GM18526 (cell line): ENCODE data around the gene TAF11L6.
"Not testable (repeated sequence)": the region's sequence is repeated elsewhere in the genome, so short reads cannot be mapped to it uniquely, and the experiment has no call there.

Experiments
- POLR2A ChIP-seq: IDR thresholded peaks from 3 replicates; pipeline ENCODE4 v1.6.1; 2011; ENCODE audit not compliant: insufficient read length; ENCODE audit errors: extremely low read depth

TAF11L6 gene

DNA sequence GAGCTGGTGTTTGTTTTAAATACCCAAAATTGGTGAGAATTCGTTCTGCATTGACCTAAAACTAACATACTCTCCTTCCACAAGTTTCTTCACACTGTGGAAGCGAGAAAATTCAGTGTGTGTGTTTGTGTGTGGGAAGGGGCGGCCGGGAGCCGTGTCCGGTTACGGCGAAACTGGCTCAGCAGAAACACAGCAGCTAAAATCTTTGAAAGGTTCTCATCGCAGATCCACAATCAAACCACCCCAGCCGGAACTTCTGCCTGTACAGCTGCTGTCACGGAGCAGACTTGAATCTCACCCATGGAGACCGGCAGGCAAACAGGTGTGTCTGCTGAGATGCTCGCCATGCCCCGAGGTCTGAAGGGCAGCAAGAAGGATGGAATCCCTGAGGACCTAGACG lies at the start of gene TAF11L6:
Gene TAF11L6, plus strand, starts transcription at position 301 of the 400 bp plus-strand sequence.
- TF ChIP-seq POLR2A, result not testable (repeated sequence)

DNA sequence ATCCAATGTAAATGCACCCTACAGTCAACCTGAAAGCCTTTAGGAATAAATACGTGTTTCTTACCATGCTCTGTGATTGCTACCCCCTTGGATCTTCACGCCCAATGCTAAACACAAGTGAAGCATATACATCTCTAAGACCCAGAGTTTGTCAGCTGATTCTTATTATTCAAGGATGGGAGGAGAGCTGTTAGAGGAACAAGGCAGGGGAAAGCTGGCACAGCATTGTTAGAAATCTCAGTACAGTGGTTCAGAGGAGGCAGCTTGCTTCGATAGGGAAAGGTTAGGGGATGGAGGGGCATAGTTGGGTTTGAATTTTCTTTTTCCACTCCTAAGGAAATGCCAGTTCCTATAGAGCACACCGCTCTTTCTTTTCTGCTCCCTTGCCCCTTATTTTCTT lies 47.1 kb upstream of the TAF11L6 start:
- no peak for TF ChIP-seq POLR2A

DNA sequence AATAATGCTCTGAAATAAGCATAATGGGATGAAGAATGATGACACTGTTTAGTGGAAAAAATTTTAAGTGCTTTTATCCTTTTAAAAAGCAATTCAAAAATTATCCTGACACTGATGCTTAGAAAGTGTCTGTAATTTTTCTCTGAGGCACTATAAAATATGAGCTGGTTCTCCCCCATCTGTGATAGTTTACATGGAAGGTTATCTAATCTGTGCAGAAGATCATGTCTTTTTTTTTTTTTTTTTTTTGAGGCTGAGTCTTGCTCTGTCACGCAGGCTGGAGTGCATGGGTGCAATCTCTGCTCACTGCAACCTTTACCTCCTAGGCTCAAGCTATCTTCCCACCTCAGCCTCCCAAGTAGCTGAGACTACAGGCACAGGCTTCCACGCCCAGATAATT lies 45.7 kb upstream of the TAF11L6 start:
- no peak for TF ChIP-seq POLR2A

DNA sequence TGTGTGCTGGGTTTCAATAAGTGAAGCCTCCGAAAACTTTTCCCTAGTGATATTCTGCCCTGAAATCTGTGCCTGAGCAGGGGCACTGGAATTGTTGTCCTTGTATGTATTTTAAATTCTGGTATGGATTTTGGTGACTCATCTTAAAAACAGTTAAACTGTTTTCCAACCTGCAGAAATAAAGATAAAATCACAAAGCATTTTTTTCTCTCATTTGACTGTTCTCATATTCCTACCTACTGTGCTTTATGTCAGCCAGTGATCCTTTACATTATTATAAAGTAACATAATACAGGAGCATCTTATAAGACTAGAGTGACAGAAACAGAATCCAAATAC lies 41.3 kb upstream of the TAF11L6 start:
- TF ChIP-seq POLR2A, result no peak

DNA sequence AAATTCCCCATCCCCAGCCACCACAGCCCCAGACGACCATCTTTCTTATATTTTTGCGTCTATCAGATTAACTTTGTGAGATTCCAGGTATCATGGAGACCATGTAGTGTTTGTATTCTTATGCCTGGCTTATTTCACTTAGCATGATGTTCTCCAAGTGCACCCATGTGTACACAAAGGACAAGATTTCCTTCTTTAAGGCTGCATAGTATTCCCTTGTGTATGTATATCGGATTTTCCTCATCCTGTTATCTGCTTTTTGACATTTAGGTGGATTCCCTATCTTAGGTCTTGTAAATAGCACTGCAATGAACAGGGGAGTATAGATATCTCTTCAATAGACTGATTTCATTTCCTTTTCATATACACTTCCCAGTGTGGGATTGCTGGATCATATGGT lies 35.7 kb upstream of the TAF11L6 start:
- no peak for TF ChIP-seq POLR2A

DNA sequence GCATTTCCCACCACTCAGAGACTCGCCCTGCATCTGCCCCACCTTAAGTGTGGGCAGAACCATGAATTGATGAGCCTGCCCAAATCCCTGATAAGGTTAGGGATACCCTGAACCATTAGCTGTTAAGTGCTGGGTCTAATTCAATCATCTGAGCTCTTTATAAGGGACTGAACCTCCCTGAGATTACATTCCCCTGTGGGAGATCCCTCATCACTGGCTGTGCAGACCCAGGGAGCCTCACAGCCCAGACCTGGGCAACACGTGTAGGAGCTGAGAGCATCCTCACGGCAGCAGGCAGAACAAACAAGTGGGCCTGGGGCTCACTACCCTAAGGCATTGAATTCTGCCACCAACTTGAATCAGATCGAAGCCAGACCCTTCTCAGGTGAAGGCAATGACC lies 31.0 kb upstream of the TAF11L6 start:
- TF ChIP-seq POLR2A, result no peak

DNA sequence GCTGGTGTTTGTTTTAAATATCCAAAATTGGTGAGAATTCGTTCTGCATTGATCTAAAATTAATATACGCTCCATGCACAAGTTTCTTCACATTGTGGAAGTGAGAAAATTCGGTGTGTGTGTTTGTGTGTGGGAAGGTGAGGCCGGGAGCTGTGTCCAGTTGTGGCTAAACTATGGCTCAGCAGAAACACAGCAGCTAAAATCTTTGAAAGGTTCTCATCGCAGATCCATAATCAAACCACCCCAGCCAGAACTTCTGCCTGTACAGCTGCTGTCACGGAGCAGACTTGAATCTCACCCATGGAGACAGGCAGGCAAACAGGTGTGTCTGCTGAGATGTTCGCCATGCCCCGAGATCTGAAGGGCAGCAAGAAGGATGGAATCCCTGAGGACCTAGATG lies 30.5 kb upstream of the TAF11L6 start, which contains the start of gene TAF11L2:
Gene TAF11L2, plus strand, starts transcription at position 301 of the 400 bp plus-strand sequence.
- TF ChIP-seq POLR2A, result not testable (repeated sequence)

DNA sequence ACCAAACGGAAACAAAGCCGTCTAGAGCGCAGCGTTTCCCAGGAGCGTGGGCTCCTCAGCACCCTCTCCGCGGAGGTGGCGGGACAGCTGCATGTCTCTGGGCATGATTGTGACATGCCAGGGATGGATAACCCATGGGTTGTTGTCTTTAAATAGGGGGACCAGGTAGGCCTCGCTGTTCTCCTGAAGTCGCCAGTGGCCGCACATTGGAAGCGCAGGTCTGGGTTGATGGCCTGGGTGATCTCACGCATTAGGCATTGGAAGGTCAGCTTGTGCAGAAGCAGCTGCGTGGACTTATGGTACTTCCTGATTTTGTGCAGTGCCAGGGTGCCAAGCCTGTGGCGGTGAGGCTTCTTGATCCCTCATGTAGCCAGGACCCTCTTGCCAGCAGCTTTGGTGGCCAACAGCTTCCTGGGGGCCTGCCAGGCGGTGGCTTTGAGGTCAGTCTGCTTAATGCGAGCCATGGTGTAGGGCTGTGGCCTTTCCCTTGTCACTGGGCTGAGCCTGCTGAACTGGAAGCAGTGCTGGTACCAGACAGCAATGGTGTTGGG lies 16.6 kb upstream of the TAF11L6 start:
- no peak for TF ChIP-seq POLR2A

DNA sequence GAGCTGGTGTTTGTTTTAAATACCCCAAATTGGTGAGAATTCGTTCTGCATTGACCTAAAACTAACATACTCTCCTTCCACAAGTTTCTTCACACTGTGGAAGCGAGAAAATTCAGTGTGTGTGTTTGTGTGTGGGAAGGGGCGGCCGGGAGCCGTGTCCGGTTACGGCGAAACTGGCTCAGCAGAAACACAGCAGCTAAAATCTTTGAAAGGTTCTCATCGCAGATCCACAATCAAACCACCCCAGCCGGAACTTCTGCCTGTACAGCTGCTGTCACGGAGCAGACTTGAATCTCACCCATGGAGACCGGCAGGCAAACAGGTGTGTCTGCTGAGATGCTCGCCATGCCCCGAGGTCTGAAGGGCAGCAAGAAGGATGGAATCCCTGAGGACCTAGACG lies 10.4 kb upstream of the TAF11L6 start, which contains the start of gene TAF11L3:
Gene TAF11L3, plus strand, starts transcription at position 301 of the 400 bp plus-strand sequence.
- TF ChIP-seq POLR2A, result not testable (repeated sequence)

DNA sequence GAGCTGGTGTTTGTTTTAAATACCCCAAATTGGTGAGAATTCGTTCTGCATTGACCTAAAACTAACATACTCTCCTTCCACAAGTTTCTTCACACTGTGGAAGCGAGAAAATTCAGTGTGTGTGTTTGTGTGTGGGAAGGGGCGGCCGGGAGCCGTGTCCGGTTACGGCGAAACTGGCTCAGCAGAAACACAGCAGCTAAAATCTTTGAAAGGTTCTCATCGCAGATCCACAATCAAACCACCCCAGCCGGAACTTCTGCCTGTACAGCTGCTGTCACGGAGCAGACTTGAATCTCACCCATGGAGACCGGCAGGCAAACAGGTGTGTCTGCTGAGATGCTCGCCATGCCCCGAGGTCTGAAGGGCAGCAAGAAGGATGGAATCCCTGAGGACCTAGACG lies 7.0 kb upstream of the TAF11L6 start, which contains the start of gene TAF11L4:
Gene TAF11L4, plus strand, starts transcription at position 301 of the 400 bp plus-strand sequence.
- not testable (repeated sequence) for TF ChIP-seq POLR2A

DNA sequence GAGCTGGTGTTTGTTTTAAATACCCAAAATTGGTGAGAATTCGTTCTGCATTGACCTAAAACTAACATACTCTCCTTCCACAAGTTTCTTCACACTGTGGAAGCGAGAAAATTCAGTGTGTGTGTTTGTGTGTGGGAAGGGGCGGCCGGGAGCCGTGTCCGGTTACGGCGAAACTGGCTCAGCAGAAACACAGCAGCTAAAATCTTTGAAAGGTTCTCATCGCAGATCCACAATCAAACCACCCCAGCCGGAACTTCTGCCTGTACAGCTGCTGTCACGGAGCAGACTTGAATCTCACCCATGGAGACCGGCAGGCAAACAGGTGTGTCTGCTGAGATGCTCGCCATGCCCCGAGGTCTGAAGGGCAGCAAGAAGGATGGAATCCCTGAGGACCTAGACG lies 3.5 kb upstream of the TAF11L6 start, which contains the start of gene TAF11L5:
Gene TAF11L5, plus strand, starts transcription at position 301 of the 400 bp plus-strand sequence.
- TF ChIP-seq POLR2A, result not testable (repeated sequence)
